NCI-H69 (cell line): ENCODE data around the gene DDR2.

Experiments
- DNase-seq: peaks from one replicate; lab custom pipeline; 2025; lab: John Stamatoyannopoulos, UW

The DDR2 gene

GRCh38 chr1:162699366-162699765 lies 67.1 kb downstream of the DDR2 start:
- no peak for DNase-seq

DNA sequence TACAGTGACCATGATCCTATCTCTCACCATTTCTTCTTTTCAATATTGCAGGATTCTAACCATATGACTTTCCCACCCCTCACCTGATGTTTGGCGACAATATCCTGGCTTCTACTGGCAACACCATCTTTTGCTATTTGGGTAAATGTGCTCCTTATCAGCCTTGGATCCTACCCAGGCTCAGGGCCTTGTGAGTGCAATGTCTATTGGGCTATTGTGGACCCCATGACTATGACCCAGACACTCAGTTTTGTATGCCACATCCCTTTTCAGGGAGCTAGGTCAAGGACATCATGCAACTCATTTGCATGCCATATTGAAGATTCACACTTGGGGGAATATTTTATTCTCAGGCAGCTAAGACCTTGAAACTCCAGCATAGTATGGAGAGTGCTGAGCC lies 67.9 kb downstream of the DDR2 start:
- DNase-seq, result no peak

GRCh38 chr1:162701286-162701685 lies 69.0 kb downstream of the DDR2 start:
- DNase-seq, result peak; percentile 46

DNA sequence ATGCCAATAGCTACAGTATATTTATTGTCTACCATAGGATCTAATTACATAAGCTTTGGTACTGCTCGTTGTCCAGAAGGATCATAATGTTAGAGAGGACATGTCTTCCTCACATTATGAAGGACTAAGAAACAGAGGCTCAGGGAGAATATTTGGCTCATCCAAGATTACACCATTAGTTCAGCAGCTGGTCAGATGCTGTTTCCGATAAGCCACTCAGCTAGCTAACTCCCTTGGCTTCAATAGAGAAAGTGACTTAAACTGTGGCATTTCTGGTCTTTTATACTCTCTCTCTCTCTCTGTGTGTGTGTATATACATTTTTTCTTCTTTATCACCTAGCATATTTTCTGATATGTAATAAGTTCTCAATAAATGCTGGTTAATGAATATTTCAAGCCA lies 70.4 kb downstream of the DDR2 start:
- DNase-seq, result no peak

DNA sequence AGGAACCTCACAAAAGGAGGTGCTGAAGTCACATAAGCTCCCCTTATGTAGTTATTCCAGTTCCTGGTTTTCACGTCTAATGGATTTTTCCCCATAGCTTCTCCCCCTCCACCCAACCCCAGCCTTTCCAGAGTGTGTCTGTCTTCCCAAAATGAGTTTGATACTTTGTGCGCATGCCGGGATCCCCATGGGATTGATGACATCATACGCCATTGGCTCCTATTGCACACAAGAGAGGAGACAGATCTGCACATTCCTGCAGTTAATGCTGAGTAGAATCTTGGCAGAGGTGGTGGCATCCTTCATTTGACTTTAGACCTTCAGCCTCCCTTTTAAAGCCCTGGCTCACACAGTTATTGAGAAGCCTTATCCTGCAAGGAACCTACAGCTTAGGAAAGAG lies 71.4 kb downstream of the DDR2 start:
- no peak for DNase-seq

DNA sequence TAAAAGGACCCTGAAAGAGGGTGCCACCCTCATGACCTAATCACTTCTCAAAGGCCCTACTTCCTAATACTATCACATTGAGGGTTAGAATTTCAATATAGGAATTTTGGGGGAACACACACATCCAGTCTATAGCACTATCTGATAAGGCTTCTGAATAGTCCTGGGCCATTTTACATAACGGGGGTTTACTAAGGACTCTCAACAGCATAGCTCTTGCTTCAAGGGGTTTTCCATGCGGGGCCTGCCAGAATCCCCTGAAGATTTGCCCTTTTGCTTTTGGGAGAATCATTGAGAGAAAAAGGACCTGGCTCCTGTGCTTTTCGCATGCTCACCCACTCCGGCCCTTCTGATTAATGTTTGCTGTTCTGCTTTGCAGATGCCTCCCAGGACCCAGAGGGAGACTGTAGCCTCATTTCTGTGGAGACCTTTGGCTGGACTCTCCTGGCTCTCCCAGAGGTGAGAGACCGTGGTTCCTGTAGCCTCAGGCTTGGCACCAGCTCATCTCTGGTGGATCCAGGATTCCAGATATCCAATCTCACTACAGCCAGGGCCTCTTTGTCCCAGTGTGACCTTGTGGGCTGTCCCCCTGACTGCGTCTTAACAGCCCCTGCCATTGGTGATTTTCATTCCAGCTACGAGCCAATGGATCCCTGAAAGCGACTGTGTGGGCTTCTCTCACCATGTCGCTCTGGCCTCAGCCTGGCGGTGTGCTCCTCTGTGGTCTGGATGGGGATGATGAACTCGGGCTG lies 72.6 kb downstream of the DDR2 start:
- DNase-seq, result no peak

DNA sequence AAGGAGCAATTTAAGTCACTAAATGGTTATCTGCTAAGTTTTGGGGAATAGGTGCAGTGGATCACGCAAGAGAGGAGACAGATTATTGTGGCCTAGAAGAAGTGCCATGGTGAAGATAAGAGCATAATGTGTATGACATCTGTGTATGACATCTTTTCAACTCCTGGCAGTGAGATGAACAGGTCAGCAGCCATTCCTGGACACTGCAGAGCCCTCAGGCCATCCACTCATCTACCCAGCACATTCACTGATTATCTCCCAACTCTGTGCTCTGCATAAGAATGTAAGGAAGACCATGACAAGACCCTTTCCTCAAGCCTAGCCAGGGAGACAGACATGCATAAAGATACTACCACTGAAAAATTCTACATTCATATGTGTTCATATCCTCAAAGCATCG lies 73.7 kb downstream of the DDR2 start:
- DNase-seq, result no peak

DNA sequence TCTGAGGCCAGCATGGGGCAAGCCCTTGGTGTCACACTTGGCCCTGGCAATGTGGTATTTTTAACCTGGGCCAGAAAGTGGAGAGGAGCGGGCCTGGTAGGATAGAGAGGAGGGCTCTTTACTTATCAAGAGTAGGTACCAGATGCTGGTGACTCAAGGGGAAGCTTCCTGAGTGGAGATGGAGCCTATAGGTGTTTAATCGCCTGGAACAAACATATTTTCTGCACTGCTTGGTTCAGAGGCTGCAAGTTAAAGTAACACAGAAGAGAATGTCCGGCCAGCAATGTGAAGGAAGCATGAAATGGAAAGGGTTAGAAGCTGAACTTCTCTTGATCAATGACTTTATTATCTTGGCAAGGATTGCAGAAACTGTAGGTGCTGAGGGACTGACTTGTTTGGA lies 74.3 kb downstream of the DDR2 start:
- DNase-seq, result no peak

DNA sequence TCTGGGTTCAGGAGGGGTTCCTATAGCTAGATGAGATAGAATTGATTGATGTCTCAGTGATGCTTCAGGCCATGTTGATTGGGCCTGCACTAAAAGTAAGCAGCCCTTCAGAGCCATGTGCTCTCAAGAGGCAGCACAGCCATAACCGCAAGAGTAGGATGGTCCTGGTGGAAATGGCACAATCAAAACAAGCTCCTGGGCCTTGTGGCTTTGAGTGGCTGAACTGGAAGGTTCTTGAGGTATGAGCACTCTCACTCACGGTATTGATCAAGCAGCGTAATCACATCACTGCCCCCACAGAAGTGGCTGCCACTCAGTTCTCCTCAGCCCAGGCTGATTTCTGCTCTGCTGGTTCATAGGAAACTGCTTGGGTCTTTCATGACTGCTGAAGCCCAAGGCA lies 76.0 kb downstream of the DDR2 start:
- DNase-seq, result no peak

GRCh38 chr1:162709132-162709860 lies 77.0 kb downstream of the DDR2 start:
- no peak for DNase-seq

GRCh38 chr1:162709870-162710269 lies 77.6 kb downstream of the DDR2 start:
- no peak for DNase-seq

GRCh38 chr1:162710345-162710744 lies 78.1 kb downstream of the DDR2 start:
- DNase-seq, result no peak

- DNase-seq, result no peak
Observed at GRCh38 chr1:162710780-162711465, 78.7 kb downstream of the DDR2 start.

- no peak for DNase-seq
Observed at GRCh38 chr1:162712317-162713029, 80.2 kb downstream of the DDR2 start.

DNA sequence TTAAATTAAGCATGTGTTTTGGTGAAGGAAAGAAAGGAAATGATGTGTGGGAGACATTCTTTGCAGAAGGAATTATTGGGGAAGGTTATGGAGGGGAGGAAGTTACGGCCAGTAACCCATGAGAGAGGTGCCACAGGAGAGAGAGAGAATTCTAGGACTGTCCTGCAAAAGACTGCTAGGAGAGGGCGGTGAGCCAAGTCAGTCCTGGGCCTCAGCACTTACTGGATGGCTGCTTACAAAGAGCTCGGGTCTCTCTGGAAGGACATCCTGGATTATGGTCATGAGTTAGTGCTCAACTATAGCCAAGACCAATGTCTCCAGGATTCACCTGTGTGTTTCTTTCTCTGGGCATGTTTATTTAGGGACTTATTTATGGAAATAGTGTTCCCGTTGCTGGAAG lies 83.9 kb downstream of the DDR2 start:
- DNase-seq, result no peak

GRCh38 chr1:162716552-162716951 lies 84.3 kb downstream of the DDR2 start:
- DNase-seq, result no peak

DNA sequence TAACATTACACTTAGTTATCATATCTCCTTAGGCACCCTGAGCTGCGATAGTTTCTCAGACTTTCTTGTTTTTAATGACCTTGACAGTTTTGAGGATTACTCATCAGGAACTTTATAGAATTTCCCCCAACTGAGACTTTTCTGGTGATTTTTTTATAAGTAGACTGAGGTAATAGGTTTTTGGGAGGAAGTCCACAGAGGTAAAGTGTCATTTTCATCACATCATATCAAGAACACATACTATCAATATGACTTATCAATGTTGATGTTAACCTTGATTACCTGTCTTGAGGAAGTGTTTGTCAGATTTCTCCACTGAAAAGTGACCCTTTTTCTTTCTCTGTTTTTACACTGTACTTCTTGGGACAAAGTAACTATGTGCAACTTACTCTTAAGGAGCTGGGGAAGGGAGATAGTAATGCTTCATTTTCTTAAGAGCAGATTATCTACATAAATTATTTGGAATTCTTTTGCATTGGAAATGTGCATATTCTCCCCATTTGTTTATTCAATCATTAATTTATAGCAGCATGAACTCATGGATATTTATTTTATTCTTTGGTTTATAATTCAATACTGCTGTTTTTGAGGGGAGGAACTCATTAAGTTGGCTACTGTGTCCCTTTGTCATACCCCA lies 85.4 kb downstream of the DDR2 start:
- no peak for DNase-seq

DNA sequence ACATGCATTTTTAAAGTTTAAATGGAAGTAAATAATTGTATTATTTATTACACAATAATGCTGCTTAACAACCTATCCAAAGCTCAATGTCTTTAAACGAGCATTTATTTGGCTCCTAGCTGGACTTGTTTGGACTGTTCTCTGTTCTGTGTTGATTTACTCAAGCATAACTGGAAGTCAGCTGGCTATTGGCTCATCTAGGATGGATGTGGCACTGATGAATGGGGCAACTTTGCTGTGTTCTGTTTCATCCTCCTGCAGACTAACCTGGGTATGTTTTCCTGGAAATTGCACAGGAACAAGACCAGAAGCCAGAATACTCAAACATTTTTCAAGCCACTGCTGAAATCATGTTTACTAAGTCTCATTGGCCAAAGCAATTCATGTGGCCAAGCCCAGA lies 87.4 kb downstream of the DDR2 start:
- DNase-seq, result no peak

- no peak for DNase-seq
Observed at GRCh38 chr1:162720996-162721395, 88.7 kb downstream of the DDR2 start.

- DNase-seq, result no peak
Observed at GRCh38 chr1:162721471-162721870, 89.2 kb downstream of the DDR2 start.

DNA sequence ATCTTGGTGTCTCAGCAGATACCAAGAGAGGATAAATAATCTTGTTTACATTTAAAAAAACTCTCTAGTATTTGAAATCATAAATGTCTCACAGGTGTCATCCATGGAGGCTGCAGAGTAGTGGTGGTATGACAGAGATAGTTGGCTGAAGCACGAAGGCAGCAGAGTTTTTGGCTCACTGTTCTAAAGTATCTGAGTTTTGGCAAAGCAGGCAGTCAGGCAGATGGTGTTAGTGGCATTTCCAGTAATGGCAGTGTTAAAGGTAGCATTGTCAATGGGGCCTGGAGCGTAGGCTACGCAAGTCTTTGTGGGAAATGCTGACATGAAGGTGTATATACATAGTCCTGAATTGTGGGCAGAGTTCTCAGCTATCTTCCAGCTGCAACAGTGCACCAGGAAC lies 89.8 kb downstream of the DDR2 start:
- DNase-seq, result no peak

GRCh38 chr1:162724583-162725120 lies 92.4 kb downstream of the DDR2 start:
- no peak for DNase-seq
